GM21825 (cell line): ENCODE measurements around the gene GLG1.

Source experiments
- ATAC-seq: cut with Tn5 transposase; IDR thresholded peaks from one replicate; pipeline ENCODE4 v1.9.1; 2021; ENCODE audit warnings: mild to moderate bottlenecking, moderate library complexity; ENCODE audit not compliant: unreplicated experiment

The GLG1 gene

DNA sequence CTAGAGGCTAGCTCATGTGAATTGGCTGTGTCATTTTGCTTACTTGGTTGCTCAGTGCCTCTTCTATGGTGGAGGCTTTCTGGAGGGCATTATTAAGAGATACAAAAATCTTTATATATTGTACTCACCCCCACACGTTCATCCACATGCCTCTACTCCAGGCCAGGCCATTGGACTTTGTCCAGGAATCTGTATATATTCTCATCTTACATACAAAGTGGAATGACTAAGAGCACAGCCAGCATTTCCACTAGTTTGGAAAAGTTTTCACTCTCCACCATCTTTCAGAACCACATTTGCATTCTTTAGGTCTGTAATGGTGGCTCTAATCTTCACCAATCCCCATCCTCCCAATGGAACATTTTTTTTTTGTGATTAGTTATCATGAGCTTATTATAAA is 4.8 kb upstream of the GLG1 start:
- no peak for ATAC-seq

- ATAC-seq: no peak
These were observed 2.0 kb upstream of the GLG1 start for GRCh38 chr16:74608944-74609343.

DNA sequence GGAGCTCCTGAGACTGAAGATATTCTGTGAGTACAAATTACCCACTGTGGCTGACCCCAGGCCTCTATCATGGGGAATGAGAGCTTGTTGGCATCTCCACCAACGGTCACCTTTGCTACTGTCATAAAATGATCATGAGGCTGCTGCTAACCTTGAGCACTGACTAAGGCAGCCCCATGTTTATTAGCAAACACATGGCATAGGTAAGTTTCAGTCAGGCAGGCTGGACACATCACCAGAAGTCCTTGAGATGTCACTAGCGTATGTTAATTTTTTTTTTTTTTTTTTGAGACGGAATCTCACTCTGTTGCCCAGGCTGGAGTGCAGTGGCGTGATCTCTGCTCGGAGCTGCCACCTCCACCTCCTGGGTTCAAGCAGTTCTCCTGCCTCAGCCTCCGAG is 1.5 kb upstream of the GLG1 start:
- ATAC-seq: no peak

- ATAC-seq: no peak
These were observed 1.0 kb upstream of the GLG1 start for GRCh38 chr16:74607962-74608356.

DNA sequence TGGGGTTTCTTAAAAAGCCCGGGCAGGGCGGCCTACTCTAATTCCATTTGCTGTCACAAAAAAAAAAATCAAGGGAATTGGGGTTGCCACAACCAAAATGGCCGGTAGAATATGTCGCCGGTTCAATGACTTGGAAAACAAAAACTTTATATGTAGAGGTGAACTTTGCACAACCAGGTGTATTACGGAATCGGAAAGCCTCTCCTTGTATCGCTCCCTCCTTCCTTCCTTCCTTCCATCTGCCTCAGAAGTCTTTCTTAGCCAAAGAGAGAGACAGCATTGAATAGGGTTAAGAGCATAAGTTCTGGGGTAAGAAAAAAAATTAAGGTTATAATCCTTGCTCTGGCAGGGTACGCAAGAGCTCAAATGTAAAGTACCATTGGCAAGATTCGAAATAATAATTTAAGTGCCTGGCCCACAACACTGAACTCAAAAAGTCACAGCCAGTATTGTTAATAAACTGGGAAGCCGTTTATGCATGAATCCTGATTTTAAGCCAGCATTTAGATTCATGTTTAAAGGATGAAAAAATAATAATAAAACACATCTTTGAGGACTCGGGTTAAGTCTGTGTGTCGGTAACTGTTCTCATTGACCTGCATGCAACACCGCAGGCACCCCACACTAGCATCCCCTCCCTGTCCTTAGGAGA is 522 bp upstream of the GLG1 start:
- no peak for ATAC-seq

- ATAC-seq: peak; percentile 15
These were observed 981 bp downstream of the GLG1 start for GRCh38 chr16:74605746-74606520.

DNA sequence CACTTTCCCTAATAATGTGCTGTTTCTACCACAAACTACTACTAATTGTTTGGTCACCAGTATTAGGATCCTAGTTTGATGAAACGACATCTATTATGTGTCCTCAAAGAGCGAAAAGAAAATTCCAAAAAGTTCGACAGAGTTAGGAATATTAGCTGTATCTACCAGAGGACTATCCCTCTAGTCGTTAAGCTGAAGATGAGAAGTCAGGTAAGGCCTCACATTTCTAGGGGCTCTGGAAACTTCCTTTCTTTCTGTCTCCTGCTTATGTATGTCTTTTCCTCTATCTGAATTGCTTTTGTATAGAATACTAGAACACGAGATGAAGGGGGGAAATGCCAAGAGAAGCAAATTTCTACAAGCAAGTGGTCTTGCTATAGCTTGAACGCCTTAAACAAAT is 1.6 kb downstream of the GLG1 start:
- no peak for ATAC-seq

DNA sequence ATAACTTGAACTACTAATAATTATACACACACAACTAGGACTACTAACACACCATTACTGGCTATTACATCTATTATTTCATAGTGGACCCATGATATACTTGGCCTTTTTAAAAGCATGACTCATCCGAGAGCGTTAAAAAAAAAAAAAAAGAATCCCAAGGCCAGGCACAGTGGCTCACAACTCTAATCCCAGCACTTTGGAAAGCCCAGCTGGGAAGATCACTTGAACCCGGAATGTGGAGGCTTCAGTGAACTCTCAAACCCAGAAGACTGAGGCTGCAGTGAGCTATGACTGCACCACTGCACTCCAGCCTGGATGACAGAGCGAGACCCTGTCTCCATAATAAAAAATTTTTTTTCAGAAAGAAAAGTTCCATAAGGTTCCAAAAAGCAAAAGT is 3.1 kb downstream of the GLG1 start:
- ATAC-seq: no peak

DNA sequence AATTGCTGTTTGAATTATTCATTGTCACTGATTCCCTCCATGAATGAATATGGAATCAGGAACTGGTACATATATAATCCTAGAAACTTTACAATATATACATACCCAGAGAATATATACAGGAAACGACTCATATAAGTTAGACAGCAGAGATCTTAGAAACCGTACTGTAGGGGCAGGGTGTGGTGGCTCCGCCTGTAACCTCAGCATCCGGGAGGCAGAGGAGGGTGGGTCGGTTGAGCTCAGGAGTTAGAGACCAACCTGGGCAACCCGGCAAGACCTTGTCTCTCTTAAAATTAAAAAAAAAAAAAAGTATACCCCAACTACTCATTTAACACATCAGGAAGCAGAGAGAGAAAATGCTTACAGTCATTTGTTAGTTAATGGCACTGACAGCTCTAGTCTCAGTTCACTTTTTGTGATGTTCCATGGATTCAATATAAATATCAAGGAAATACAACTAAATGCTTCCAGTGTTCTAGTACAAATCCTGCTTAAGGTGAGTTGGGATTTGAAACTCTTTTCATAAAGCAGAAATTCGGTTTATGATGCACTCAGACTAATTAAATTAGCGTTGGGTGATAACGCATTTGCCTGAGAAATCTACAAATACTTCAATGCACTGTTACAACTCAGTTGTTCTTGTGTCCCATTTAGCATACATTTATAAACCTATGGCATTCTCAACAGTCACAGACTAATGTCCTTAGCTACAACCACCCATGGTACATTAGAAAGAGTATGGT is 5.6 kb downstream of the GLG1 start:
- peak; percentile 79 for ATAC-seq

GRCh38 chr16:74596586-74596985 is 10.3 kb downstream of the GLG1 start:
- no peak for ATAC-seq

DNA sequence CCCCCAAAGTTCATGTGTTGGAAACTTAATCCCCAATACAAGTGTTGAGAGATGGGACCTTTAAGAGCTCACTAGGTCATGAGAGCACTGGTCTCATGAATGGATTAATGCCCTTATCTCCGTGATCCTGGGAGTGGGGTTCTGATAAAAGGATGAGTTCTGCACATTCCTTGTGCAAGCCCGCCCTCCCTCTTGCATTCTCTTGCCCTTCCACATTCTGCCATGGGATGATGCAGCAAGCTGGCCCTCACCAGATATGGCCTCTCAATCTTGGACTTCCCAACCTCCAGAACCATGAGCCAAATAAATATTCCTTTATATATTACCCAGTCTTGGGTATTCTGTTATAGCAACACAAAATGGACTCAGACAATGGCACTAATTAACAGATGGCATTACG is 14.1 kb downstream of the GLG1 start:
- no peak for ATAC-seq

DNA sequence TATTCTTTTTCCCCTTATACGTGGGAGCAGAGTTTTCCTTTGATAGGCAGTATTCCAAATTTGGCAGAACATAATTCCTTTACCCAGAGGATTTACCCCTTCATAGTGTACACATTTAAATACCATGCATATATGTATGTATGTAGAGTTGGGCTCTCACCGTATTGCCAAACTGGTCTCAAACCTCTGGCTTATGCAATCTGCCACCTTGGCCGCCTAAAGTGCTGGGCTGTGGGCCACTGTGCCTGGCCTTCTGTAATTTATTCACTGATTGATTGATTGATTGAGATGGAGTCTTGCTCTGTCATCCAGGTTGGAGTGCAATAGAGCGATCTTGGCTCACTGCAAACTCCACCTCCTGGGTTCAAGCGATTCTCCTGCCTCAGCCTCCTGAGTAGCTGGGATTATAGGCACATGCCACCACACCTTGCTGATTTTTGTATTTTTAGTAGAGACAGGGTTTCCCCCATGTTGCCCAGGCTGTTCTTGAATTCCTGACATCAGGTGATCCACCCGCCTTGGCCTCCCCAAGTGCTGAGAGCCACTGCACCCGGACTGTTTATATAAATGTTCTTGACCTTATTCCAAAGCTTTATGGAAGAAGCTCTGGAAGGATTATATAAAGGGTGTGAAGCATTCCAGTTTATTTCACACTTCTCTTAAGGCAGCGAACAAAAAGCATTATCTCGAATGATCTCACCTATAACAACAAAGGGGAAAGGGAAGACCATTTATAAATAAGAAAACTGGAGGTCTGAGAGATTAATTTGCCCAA is 14.9 kb downstream of the GLG1 start:
- ATAC-seq: no peak

DNA sequence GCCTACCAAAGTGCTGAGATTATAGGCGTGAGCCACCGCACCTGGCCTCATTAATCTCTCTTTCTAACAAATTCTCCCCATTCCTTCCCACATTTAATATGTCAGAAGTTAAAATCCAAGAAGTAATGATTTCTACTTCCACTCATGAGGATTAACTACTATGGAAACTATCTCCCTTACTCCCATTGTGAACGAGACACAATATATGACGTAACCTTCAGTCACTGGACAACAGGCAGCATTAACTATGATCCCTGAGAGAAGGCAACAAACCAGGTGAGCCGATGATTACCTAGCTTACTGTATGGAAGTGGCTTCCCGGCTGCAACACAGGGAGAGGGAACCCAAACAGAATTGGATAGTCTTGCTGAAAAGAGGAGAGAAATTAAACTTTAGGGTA is 20.0 kb downstream of the GLG1 start:
- no peak for ATAC-seq

DNA sequence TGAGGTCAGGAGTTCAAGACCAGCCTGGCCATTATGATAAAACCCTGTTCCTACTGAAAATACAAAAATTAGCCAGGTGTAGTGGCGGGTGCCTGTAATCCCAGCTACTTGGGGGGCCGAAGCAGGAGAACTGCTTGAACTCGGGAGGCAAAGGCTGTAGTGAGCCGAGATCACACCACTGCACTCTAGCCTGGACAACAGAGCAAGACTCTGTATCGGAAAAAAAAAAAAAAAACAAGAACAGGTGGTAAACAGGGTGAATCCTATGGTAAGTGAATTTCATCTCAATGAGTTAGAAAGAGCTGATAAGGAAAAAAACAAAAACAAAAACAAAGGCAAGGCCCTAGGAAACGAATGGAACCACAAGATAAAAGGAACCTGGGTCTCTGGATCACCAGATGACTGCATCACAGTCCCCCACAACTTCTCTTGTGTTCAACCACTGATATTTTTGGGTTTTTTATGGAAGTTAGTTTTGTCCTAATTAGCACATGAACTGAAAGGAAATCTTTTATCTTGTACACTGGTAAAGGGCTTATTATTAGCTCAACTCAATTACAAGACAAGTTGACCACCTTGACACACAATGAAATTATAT is 21.0 kb downstream of the GLG1 start:
- no peak for ATAC-seq

- no peak for ATAC-seq
These were observed 22.8 kb downstream of the GLG1 start for GRCh38 chr16:74583926-74584666.

DNA sequence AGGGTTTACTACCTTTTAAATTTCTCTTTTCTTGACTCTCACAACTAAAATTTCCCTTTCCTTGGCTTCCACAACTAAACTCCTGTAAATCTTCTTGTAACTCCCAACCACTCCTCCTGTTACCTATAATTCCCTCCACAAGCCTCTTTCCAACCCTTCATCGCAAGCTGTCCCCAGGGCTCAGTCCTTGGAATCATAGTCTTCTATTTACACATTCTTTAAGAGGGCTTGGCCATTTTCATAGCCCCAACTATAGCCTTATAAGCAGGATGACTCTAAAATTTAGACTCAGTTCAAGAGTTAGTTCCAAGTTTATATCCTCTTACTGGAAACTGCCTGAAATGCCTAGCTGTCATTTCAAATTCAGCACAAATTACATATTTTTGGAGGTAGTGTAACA is 23.9 kb downstream of the GLG1 start:
- no peak for ATAC-seq

- ATAC-seq: peak; percentile 52
These were observed 26.1 kb downstream of the GLG1 start for GRCh38 chr16:74580833-74581232.

- no peak for ATAC-seq
These were observed 28.1 kb downstream of the GLG1 start for GRCh38 chr16:74578838-74579237.

DNA sequence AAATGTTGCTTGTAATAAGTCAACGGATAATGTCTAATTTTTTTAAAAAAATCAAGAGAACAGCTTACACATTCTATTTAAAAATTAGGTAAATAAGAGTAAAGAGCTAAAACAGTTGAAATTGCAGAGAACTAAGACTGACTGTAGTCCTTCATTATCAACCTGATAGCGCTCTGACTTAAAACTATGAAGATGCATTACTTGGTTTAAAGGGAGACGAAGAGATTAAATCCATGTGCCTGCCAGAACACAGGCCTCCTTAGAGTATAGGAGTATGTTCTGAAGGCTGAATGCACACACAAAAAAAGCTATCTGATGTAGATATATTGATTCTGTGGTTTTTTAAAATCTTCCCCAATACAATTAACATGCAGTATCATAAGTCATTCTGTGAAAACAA is 28.5 kb downstream of the GLG1 start:
- ATAC-seq: no peak

DNA sequence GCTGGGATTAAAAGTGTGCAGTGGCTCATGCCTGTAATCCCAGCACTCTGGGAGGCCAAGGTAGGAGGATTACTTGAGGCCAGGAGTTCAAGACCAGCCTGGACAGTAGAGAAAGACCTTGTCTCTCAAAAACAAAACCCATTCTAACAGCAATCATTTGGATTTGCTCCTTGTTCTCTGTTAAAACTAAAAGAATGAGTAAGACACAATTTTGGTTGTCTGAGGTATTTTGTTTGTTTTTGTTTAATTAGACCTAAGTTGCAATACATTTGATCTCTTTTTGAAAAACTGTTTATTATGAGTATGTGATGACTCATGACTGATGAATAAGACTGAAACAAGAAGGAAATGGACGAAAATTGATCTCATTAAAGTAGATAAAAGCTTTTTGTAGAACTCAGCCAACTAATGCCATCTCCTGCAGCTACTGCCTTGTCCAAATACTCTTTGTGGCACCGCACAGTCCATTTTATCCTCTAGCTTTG is 29.0 kb downstream of the GLG1 start:
- ATAC-seq: no peak
